AG09309 (cell line): ENCODE data around the gene GRPEL1.

Experiments
- DNase-seq: peaks from one replicate; pipeline ENCODE4 v3.0.0-alpha.2; 2010; ENCODE audit warnings: low read depth
- H3K4me3 ChIP-seq: 2 replicates; pipeline ENCODE4 v1.5.1; 2011; ENCODE audit warnings: mild to moderate bottlenecking, low read depth, low read length, moderate library complexity; ENCODE audit not compliant: control insufficient read depth
- TF ChIP-seq, protein P1 (sequence below): IDR thresholded peaks from 2 replicates; pipeline ENCODE4 v1.5.1; 2011; ENCODE audit warnings: mild to moderate bottlenecking, low read depth, low read length, inconsistent platforms; ENCODE audit not compliant: insufficient read depth, control insufficient read depth; ENCODE audit errors: missing control alignments

Gene GRPEL1

DNA sequence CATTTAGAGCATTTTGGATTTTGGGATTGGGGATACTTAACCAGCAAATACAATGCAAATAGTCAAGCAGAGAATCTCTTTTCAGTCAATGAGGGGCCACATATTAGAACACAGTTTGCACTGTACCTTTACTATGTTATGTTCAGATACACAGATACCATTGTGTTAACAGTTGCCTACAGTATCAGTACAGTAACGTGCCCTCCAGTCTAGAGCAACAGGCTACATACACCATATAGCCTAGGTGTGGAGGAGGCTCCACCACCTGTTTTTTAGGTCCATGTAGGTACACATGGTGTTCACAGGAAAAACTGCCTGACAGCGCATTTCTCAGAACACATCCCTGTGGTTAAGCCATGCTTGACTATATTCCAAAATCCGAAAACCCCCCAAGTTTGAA is 9.1 kb downstream of the GRPEL1 start:
- H3K4me3 ChIP-seq: no peak overlapping the region
- DNase-seq: no peak
- TF ChIP-seq, protein P1, sequence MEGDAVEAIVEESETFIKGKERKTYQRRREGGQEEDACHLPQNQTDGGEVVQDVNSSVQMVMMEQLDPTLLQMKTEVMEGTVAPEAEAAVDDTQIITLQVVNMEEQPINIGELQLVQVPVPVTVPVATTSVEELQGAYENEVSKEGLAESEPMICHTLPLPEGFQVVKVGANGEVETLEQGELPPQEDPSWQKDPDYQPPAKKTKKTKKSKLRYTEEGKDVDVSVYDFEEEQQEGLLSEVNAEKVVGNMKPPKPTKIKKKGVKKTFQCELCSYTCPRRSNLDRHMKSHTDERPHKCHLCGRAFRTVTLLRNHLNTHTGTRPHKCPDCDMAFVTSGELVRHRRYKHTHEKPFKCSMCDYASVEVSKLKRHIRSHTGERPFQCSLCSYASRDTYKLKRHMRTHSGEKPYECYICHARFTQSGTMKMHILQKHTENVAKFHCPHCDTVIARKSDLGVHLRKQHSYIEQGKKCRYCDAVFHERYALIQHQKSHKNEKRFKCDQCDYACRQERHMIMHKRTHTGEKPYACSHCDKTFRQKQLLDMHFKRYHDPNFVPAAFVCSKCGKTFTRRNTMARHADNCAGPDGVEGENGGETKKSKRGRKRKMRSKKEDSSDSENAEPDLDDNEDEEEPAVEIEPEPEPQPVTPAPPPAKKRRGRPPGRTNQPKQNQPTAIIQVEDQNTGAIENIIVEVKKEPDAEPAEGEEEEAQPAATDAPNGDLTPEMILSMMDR: no peak

DNA sequence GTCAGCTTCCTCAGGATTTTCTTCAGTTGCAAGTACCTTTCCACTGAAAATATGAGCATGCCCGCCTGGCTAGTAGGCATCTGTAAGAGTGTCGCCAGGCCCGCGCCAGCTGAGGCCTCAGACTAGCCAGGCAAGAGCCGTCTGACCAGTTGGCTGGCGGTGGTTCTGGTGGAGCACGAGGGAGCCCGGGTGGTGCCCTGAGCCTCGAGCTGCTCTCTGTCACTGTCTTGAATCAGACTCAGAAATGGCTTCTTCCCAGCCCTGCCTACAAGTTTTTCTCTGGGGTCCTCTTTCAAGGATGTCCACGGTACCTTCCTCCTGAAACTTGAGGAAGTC is 11.9 kb downstream of the GRPEL1 start:
- DNase-seq: no peak
- no peak overlapping the region for H3K4me3 ChIP-seq
- TF ChIP-seq, protein P1: no peak

DNA sequence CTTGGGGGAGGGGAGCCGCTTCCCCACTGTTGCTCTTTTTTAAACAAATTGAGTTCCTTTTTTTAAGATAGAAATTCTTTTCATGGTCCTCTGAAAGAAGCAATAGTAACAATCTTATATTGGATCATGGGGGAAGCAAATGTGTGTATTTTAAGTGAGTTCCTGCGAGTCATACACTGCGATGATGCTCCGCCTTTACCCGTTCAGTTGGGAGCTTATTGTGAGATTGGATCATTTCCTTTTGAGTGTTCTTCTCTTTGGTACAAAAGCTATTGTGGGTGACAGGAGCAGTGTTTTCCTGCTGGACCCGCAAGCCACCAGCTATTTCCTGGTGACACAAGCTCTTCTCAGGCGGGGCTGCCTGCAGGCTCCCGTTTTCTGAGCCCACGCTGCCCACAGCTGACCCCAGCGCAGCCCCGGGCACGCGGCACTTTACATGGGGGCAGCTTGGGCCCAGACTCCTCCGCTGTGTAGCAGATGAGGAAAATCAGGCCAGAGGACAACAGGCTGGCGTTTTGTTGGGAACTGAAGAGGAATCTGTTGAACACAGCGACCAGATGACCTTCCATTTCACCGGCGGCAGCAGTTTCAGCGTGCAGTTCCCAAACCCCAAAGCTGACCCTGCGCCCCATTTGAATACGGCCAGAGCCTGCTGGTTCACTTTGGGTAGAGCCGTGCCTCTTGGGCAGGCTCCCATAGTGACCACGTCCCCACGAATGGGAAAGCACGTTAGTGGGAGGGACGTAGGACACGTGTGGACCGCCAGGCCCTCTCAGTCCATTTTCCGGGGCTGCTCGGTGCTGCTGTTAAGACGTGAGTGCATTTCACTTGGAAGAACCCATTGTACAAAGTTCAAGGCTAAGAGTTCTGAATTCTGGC is 12.5 kb downstream of the GRPEL1 start:
- TF ChIP-seq, protein P1: no peak
- H3K4me3 ChIP-seq: no peak overlapping the region
- no peak for DNase-seq

DNA sequence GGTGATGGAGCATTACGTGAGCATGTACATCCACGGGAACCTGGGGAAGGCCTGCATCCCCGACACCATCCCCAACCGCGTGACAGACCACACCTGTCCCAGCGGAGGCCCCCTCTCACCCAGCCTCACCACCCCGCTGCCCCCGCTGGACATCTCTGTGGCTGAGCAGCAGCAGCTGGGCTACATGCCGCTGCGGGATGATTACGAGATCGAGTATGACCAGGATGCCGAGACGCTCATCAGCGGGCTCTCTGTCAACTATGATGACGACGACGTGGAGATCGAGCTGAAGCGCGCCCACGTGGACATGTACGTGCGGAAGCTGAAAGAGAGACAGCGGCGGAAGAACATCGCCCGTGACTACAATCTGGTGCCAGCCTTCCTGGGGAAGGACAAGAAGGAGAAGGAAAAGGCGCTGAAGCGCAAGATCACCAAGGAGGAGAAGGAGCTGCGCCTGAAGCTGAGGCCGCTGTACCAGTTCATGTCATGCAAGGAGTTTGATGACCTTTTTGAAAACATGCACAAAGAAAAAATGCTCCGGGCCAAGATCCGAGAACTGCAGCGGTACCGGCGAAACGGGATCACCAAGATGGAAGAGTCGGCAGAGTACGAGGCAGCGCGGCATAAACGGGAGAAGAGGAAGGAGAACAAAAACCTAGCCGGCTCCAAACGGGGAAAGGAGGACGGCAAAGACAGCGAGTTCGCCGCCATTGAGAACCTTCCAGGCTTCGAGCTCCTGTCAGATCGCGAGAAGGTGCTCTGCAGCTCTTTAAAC is 13.6 kb downstream of the GRPEL1 start:
- DNase-seq: no peak
- H3K4me3 ChIP-seq: no peak overlapping the region
- TF ChIP-seq, protein P1: no peak

DNA sequence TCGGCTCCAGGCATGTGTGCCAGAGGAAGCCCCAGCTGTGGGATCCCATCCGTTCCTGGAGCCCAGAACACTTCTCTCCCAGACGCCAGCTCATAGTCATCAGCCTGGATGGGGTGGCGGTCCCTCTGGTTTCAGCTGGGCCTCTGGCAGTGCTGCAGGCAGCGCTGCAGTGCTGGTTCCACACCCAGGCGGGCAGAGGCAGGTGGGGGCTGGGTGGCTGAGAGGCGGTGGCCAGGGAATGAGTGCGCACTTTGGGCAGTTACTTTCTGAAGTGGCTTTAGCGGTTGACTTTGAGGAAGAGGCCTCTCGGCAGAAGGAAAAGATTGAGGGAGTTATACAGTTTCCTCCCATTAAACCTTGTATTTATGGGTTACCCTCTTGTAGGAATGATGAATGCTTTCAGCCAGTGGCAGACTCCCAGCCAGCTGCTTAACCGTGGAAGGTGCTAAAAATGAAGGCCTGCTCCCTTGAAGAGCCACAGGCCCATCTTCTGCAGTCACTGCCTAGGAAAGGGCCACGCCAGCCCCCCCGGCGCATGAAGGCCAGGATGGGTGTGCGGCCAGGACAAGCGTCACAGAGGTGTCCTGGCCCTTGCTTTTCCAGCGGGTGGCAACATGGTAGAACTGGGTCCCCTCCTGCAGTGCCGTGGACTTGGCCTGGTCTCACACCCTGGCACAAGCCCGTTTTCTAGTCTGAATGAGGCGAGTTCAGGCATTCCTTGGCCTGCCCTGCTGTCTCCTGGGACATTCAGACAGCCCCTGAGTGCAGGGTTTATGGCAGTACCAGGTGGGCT is 14.7 kb downstream of the GRPEL1 start:
- TF ChIP-seq, protein P1: no peak
- no peak overlapping the region for H3K4me3 ChIP-seq
- no peak for DNase-seq

DNA sequence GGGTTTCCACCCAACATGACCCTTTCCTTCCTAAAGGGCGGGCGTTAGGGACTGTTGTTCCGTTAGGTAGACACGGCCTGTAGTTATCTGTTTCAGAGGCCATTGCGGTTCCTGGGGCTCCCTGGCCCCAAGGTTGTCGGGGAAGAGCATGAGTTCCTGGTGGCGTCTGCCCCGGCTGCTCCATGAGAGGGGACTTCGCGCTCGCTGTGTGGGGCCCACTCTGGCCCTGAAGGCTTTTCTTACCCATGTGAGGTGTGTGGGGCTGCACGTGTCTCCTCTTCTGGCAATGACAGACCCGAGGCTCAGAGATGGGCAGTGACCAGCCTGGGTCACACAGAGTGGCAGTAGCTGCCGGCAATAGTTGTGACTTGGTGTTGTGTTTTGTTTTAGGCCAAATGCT is 15.6 kb downstream of the GRPEL1 start:
- TF ChIP-seq, protein P1: no peak
- H3K4me3 ChIP-seq: no peak overlapping the region
- no peak for DNase-seq
